H9 (cell line): ENCODE data around the gene ZFP92. TPM values are rescaled to one million over a fixed set of nuclear protein-coding genes. Genes with fewer than 3 reads are reported as not detected.

Source experiments
- DNase-seq: peaks from one replicate; pipeline ENCODE4 v3.0.0-alpha.2; 2017
- H2AFZ ChIP-seq: one replicate; pipeline ENCODE4 v1.6.1; 2013; ENCODE audit warnings: mild to moderate bottlenecking, low read length, control low read depth, moderate library complexity
- H2AK5ac ChIP-seq: 2 replicates; pipeline ENCODE4 v1.6.1; 2013; ENCODE audit warnings: low read length, control low read depth, mixed read lengths; ENCODE audit not compliant: insufficient read length
- H2BK120ac ChIP-seq: one replicate; pipeline ENCODE4 v1.6.1; 2013; ENCODE audit warnings: low read depth, mild to moderate bottlenecking, low read length, control low read depth, inconsistent platforms; ENCODE audit not compliant: poor library complexity, severe bottlenecking
- H2BK12ac ChIP-seq: 2 replicates; pipeline ENCODE4 v1.6.1; 2013; ENCODE audit warnings: low read length, control low read depth, mixed read lengths, low read depth; ENCODE audit not compliant: insufficient read length
- H2BK15ac ChIP-seq: 2 replicates; pipeline ENCODE4 v1.6.1; 2013; ENCODE audit warnings: low read depth, low read length, control low read depth
- H2BK20ac ChIP-seq: one replicate; pipeline ENCODE4 v1.6.1; 2013; ENCODE audit warnings: low read depth, mild to moderate bottlenecking, low read length, control low read depth, inconsistent platforms; ENCODE audit not compliant: poor library complexity, severe bottlenecking
- H2BK5ac ChIP-seq: 2 replicates; pipeline ENCODE4 v1.6.1; 2013; ENCODE audit warnings: low read length, control low read depth, mixed read lengths; ENCODE audit not compliant: insufficient read length
- H3K14ac ChIP-seq: 2 replicates; pipeline ENCODE4 v1.6.1; 2013; ENCODE audit warnings: low read length, control low read depth; ENCODE audit not compliant: insufficient read depth
- H3K18ac ChIP-seq: 2 replicates; pipeline ENCODE4 v1.6.1; 2013; ENCODE audit warnings: low read depth, mild to moderate bottlenecking, mixed read lengths, low read length, control low read depth; ENCODE audit not compliant: insufficient read length
- H3K23ac ChIP-seq: 2 replicates; pipeline ENCODE4 v1.6.1; 2013; ENCODE audit warnings: low read length, control low read depth, mixed read lengths, low read depth; ENCODE audit not compliant: insufficient read length
- H3K23me2 ChIP-seq: 2 replicates; pipeline ENCODE4 v1.6.1; 2013; ENCODE audit warnings: low read depth, mild to moderate bottlenecking, mixed read lengths, low read length, control low read depth; ENCODE audit not compliant: insufficient read length, poor library complexity, severe bottlenecking
- H3K27ac ChIP-seq: 2 replicates; pipeline ENCODE4 v1.5.1; 2013; ENCODE audit warnings: low read length, control low read depth, mixed read lengths, low read depth; ENCODE audit not compliant: insufficient read length
- H3K27me3 ChIP-seq: 2 replicates; pipeline ENCODE4 v1.6.1; 2013; ENCODE audit warnings: low read length, control low read depth, inconsistent platforms; ENCODE audit not compliant: insufficient read depth
- H3K4ac ChIP-seq: 2 replicates; pipeline ENCODE4 v1.6.1; 2013; ENCODE audit warnings: low read depth, mild to moderate bottlenecking, control low read depth, inconsistent platforms, low read length, moderate library complexity
- H3K4me1 ChIP-seq: 2 replicates; pipeline ENCODE4 v1.6.1; 2013; ENCODE audit warnings: low read length, control low read depth, inconsistent platforms; ENCODE audit not compliant: insufficient read depth
- H3K4me2 ChIP-seq: 2 replicates; pipeline ENCODE4 v1.6.1; 2013; ENCODE audit warnings: low read length, control low read depth, mixed read lengths; ENCODE audit not compliant: insufficient read length, insufficient read depth
- H3K56ac ChIP-seq: 2 replicates; pipeline ENCODE4 v1.6.1; 2013; ENCODE audit warnings: low read depth, mild to moderate bottlenecking, mixed read lengths, low read length, control low read depth; ENCODE audit not compliant: insufficient read length
- H3K79me1 ChIP-seq: 2 replicates; pipeline ENCODE4 v1.6.1; 2013; ENCODE audit warnings: low read depth, mild to moderate bottlenecking, moderate library complexity, low read length, control low read depth, inconsistent platforms; ENCODE audit not compliant: insufficient read depth, poor library complexity, severe bottlenecking
- H3K79me2 ChIP-seq: 2 replicates; pipeline ENCODE4 v1.6.1; 2013; ENCODE audit warnings: low read length, control low read depth, inconsistent platforms; ENCODE audit not compliant: insufficient read depth
- H3K9ac ChIP-seq: 2 replicates; pipeline ENCODE4 v1.6.1; 2013; ENCODE audit warnings: low read length, control low read depth, mixed read lengths; ENCODE audit not compliant: insufficient read length; ENCODE audit errors: extremely low read depth
- H3K9me3 ChIP-seq: one replicate; pipeline ENCODE4 v1.6.1; 2013; ENCODE audit warnings: low read depth, low read length, inconsistent platforms; ENCODE audit not compliant: control insufficient read depth
- H3T11ph ChIP-seq: one replicate; pipeline ENCODE4 v1.6.1; 2013; ENCODE audit warnings: mild to moderate bottlenecking, low read length, control low read depth, inconsistent platforms
- H4K20me1 ChIP-seq: one replicate; pipeline ENCODE4 v1.6.1; 2013; ENCODE audit not compliant: control insufficient read depth, insufficient read length, insufficient read depth
- H4K5ac ChIP-seq: 2 replicates; pipeline ENCODE4 v1.6.1; 2013; ENCODE audit warnings: low read depth, mild to moderate bottlenecking, mixed read lengths, low read length, control low read depth; ENCODE audit not compliant: insufficient read length
- H4K8ac ChIP-seq: replicated peaks from 2 replicates; pipeline ENCODE4 v1.6.1; 2013; ENCODE audit warnings: low read length, control low read depth, mixed read lengths, low read depth; ENCODE audit not compliant: insufficient read length
- H4K91ac ChIP-seq: 2 replicates; pipeline ENCODE4 v1.6.1; 2013; ENCODE audit warnings: low read depth, mild to moderate bottlenecking, moderate library complexity, mixed read lengths, low read length, control low read depth; ENCODE audit not compliant: insufficient read length
- H3K27ac Mint-ChIP-seq, 3 experiments: 2 replicates in 2 of 3; 3 replicates in 1 of 3; pipeline ENCODE4 v1.8.0; 2020 to 2021; ENCODE audit warnings: mixed read lengths in 3 of 3, mild to moderate bottlenecking in 1 of 3, moderate library complexity in 1 of 3
- H3K27me3 Mint-ChIP-seq: 2 replicates; pipeline ENCODE4 v1.8.0; 2021; ENCODE audit warnings: low read depth, mild to moderate bottlenecking, moderate library complexity, mixed read lengths
- H3K36me3 Mint-ChIP-seq, 3 experiments: 2 replicates in 2 of 3; 3 replicates in 1 of 3; pipeline ENCODE4 v1.8.0; 2020 to 2021; ENCODE audit warnings: low read depth in 3 of 3, mixed read lengths in 3 of 3; ENCODE audit not compliant: insufficient read depth in 1 of 3
- H3K4me1 Mint-ChIP-seq, 2 experiments: 2 replicates each; pipeline ENCODE4 v1.8.0; 2020; ENCODE audit warnings: mixed read lengths in 2 of 2
- H3K4me3 Mint-ChIP-seq, 2 experiments: 2 replicates in 1 of 2; 3 replicates in 1 of 2; pipeline ENCODE4 v1.8.0; 2020 to 2021; ENCODE audit warnings: mild to moderate bottlenecking in 2 of 2, mixed read lengths in 2 of 2, moderate library complexity in 1 of 2
- H3K9me3 Mint-ChIP-seq, 2 experiments: 2 replicates in 1 of 2; 3 replicates in 1 of 2; pipeline ENCODE4 v1.8.0; 2020; ENCODE audit warnings: mild to moderate bottlenecking in 2 of 2, mixed read lengths in 2 of 2, moderate library complexity in 1 of 2
- CTCF ChIP-seq: fragments of 200-600 bp; sonication (generic); conservative IDR thresholded peaks from 3 replicates; pipeline ENCODE4 v1.8.0; 2021; ENCODE audit warnings: antibody characterized with exemption, mild to moderate bottlenecking
- WGBS: extraction: QIAGEN DNeasy Blood & Tissue Kit; methylation state at CpG from one replicate; pipeline ENCODE4 v1.1.7; 2013; ENCODE audit warnings: missing lambda C conversion rate, low lambda C conversion rate, mixed read lengths; ENCODE audit not compliant: insufficient read length; ENCODE audit errors: extremely low coverage; 5-methylcytosine and 5-hydroxymethylcytosine counted together
- total RNA-seq: library from RNA; stranded (reverse); gene quantifications from 2 replicates; pipeline ENCODE4 v1.2.1, GENCODE V29; 2021

ZFP92 gene
- total RNA-seq, 1 experiment from 2014 or later, result 0.68 TPM

GRCh38 chrX:153456704-153457103 is 45.4 kb downstream of the ZFP92 start:
- peaks cover 72 to 84% of the 10 kb centered on the region in 2 experiments for H3K9me3 Mint-ChIP-seq
- Histone ChIP-seq H3K23ac (no peak overlapping the region), H2AFZ (no peak overlapping the region), H4K8ac (no peak overlapping the region), H3K9me3 (peaks cover 42% of the 10 kb centered on the region), H3T11ph (no peak overlapping the region), H2BK15ac (no peak overlapping the region), H3K4ac (no peak overlapping the region), H3K79me2 (no peaks in the 10 kb centered on the region), H3K14ac (no peak overlapping the region), H4K91ac (no peak overlapping the region), H2BK12ac (no peak overlapping the region), H3K4me1 (no peaks in the 10 kb centered on the region), H4K5ac (no peak overlapping the region), H2BK20ac (no peak overlapping the region), H3K27me3 (no peaks in the 10 kb centered on the region), H4K20me1 (no peaks in the 10 kb centered on the region), H3K9ac (no peak overlapping the region), H3K23me2 (no peaks in the 10 kb centered on the region), H2BK120ac (no peak overlapping the region), H3K4me2 (no peak overlapping the region), H2BK5ac (no peak overlapping the region), H3K18ac (no peak overlapping the region), H3K27ac (no peak overlapping the region), H3K79me1 (no peaks in the 10 kb centered on the region), H2AK5ac (no peak overlapping the region), H3K56ac (no peak overlapping the region)
- H3K27ac Mint-ChIP-seq, result no peak overlapping the region
- no CpG with 5 or more reads among the region's 9 CpGs for WGBS
- H3K4me1 Mint-ChIP-seq, result no peaks in the 10 kb centered on the region
- H3K27me3 Mint-ChIP-seq, result no peaks in the 10 kb centered on the region
- no peak for TF ChIP-seq CTCF
- DNase-seq, result no peak
- no peak overlapping the region for H3K4me3 Mint-ChIP-seq
- H3K36me3 Mint-ChIP-seq, result peaks cover 27 to 61% (median 39%) of the 10 kb centered on the region in 3 experiments
